Left lung (tissue), 10 donors: ENCODE results near the gene PRPH2. TPM values are rescaled to one million over a fixed set of nuclear protein-coding genes. Genes with fewer than 3 reads are reported as not detected.

Experiments used
- ATAC-seq: fragments of 200-7000 bp; cut with Tn5 transposase; one replicate; pipeline ENCODE4 v1.9.1; 2020; ENCODE audit warnings: moderate library complexity
- DNase-seq, 4 donors: peaks; one replicate each; pipeline ENCODE4 v3.0.0-alpha.2; 2013 to 2020
- H3K27ac ChIP-seq, 2 donors: fragments of 200-600 bp; sonication (generic) in 1 of 2; one replicate each; pipeline versions ENCODE4 v1.5.0 to v1.8.0; 2020 to 2021
- H3K27me3 ChIP-seq, 2 donors: fragments of 200-600 bp; sonication (generic) in 1 of 2; one replicate each; pipeline versions ENCODE4 v1.5.0 to v1.8.0; 2020 to 2021
- H3K36me3 ChIP-seq, 2 donors: fragments of 200-600 bp; sonication (generic) in 1 of 2; one replicate each; pipeline versions ENCODE4 v1.5.0 to v1.8.0; 2020 to 2021
- H3K4me1 ChIP-seq, 2 donors: fragments of 200-600 bp; one replicate each; pipeline ENCODE4 v1.8.0; 2021
- H3K4me3 ChIP-seq, 2 donors: fragments of 200-600 bp; sonication (generic) in 1 of 2; one replicate each; pipeline versions ENCODE4 v1.5.0 to v1.8.0; 2020 to 2021; ENCODE audit warnings: mild to moderate bottlenecking in 1 of 2
- H3K9me3 ChIP-seq, 2 donors: fragments of 200-600 bp; sonication (generic) in 1 of 2; one replicate each; pipeline versions ENCODE4 v1.5.0 to v1.8.0; 2020 to 2021
- intact Hi-C, 2 donors: fragments of 100-400 bp; cut with DNase I; formaldehyde crosslinking; loops; one replicate each; pipeline versions ENCODE4 v1.11.2 to v1.14.2; 2022
- polyA plus RNA-seq, 6 donors: library from polyadenylated mRNA; unstranded; fragments of 120-200 nt; gene quantifications; one replicate each; pipeline ENCODE4 v1.2.1, GENCODE V29; 2013; ENCODE audit not compliant: insufficient read length in 6 of 6
- total RNA-seq, 2 donors: library from RNA; stranded (reverse); fragmentation: NEBNext Ultra II Directional; extraction: Animal tissue kit (Norgen Biotek cat#: 25700); gene quantifications; one replicate each; pipeline ENCODE4 v1.2.1, GENCODE V29; 2021
- TF ChIP-seq, protein P1 (sequence below), 2 donors: fragments of 200-600 bp; sonication (generic) in 1 of 2; IDR thresholded peaks; one replicate each; pipeline versions ENCODE4 v1.5.0 to v1.8.0; 2021; ENCODE audit warnings: antibody characterized with exemption in 2 of 2
- donor health status: DM: no; HTN: yes; CAD: no.
- donor health status: DM: no; HTN: no; CAD: no.

Gene PRPH2
- total and polyA plus RNA-seq, 8 donors = 1.7 to 5.6 (median 4.4) TPM

DNA sequence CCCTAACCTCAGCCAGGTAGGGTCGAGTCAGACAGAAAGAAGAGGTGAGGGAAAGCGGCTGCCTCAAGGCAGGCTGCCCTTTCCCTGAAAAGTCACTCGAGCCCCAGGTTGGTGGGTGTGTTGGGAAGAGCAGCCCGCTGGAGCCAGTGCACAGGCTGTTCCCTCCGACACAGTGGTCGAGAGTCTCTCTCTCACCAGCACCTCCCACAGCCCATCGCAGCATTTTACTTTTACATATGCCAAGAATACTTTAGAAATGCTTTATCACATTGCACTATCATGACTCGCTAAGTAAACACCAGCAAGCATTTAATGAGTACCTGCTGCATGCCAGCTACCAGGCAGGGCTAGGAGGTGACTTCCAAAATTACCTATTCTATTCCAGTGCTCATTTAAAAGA lies 1.7 kb downstream of the PRPH2 start:
- H3K27me3 ChIP-seq = no peaks in the 10 kb centered on the region
- no peak overlapping the region for H3K27ac ChIP-seq
- H3K36me3 ChIP-seq = no peaks in the 10 kb centered on the region
- no peak overlapping the region for H3K4me3 ChIP-seq
- ATAC-seq (peak; percentile 87), DNase-seq (peak in 2 of 4 donors; percentile 32 to 39)
- intact Hi-C loops = loop anchor here in 1 of 2 donors (10.0 kb wide), 1 partner anchor 56 kb away; no protein-coding TSS in a partner anchor
- TF ChIP-seq, protein P1, sequence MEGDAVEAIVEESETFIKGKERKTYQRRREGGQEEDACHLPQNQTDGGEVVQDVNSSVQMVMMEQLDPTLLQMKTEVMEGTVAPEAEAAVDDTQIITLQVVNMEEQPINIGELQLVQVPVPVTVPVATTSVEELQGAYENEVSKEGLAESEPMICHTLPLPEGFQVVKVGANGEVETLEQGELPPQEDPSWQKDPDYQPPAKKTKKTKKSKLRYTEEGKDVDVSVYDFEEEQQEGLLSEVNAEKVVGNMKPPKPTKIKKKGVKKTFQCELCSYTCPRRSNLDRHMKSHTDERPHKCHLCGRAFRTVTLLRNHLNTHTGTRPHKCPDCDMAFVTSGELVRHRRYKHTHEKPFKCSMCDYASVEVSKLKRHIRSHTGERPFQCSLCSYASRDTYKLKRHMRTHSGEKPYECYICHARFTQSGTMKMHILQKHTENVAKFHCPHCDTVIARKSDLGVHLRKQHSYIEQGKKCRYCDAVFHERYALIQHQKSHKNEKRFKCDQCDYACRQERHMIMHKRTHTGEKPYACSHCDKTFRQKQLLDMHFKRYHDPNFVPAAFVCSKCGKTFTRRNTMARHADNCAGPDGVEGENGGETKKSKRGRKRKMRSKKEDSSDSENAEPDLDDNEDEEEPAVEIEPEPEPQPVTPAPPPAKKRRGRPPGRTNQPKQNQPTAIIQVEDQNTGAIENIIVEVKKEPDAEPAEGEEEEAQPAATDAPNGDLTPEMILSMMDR (IDR thresholded peaks at IDR 0.05) = no peak
- H3K4me1 ChIP-seq = peaks cover 0 to under 1% of the 10 kb centered on the region in 2 donors
- H3K9me3 ChIP-seq = no peaks in the 10 kb centered on the region

DNA sequence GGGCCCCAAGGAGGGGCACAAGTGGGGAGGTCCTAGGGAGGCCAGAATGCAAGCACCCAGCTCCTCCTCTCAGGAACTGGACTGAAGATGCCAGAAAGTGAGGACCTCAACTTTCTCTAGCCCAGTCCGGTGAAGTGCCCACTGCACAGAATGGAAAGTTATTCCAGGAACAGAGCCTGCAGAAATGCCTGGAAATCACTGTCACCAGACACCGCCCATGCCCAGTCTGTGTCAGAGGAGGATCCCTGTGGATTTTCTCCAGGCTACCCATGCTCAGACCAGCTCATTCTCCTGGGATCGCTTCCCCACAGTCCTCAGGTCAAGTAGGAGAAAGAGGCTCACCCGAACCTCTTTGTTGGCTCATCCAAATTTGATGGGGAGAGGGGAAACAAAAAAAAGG lies 6.5 kb downstream of the PRPH2 start:
- peak in 1 of 4 donors; percentile 18 for DNase-seq
- Histone ChIP-seq H3K27ac (no peak overlapping the region), H3K4me3 (no peak overlapping the region), H3K9me3 (peaks cover 0 to 7% of the 10 kb centered on the region in 2 donors), H3K36me3 (no peaks in the 10 kb centered on the region), H3K27me3 (no peaks in the 10 kb centered on the region), H3K4me1 (no peaks in the 10 kb centered on the region)
- no peak for ATAC-seq
- TF ChIP-seq, protein P1 (IDR thresholded peaks at IDR 0.05) = no peak
- intact Hi-C loops = no loop called here

DNA sequence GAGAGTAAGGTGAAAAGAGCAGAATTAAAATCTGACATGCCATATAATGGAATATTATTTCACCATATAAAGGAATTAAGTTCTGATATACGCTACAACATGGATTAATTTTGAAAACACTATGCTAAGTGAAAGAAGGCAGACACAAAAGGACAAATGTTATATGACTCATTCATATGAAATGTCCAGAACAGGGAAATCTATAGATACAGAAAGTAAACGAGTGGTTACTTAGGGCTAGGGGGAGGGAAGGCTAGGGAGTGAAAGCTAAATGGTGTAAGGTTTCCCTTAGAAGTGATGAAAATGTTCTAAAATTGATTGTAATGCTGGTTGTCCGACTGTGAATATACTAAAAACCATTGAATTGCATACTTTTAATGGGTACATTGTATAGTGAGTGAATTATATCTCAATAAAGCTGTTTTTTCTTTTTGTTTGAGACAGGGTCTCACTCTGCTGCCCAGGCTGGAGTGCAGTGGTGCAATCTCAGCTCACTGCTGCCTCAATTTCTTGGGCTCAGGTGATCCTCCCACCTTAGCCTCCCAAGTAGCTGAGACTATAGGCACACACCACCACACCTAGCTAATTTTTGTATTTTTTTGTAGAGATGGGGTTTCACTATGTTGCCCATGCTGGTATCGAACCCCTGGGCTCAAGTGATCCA lies 8.2 kb downstream of the PRPH2 start:
- Histone ChIP-seq H3K9me3 (peaks cover 0 to 7% of the 10 kb centered on the region in 2 donors), H3K4me1 (no peaks in the 10 kb centered on the region), H3K27me3 (no peaks in the 10 kb centered on the region), H3K27ac (no peak overlapping the region), H3K36me3 (no peaks in the 10 kb centered on the region), H3K4me3 (no peak overlapping the region)
- ATAC-seq = no peak
- no peak for DNase-seq
- TF ChIP-seq, protein P1 (IDR thresholded peaks at IDR 0.05) = no peak
- intact Hi-C loops = no loop called here

DNA sequence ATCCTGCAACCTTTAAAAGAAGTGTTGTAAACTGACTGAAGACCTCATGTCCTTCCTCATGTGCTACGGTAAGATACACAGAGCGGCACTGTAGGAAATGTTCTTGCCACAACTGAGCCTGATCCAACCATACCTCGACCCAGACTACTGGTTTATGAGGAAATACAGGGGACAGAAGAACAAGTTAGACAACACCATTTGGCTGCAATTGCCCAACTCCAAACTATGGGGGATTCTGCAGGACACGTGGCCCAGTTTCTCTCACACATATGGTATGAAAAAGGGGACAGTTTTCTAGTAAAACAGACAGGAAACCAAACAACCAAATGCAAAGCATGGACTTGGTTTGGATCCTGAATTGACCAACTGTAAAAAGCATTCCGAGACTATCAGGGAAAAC lies 10.5 kb downstream of the PRPH2 start:
- no peak for ATAC-seq

DNA sequence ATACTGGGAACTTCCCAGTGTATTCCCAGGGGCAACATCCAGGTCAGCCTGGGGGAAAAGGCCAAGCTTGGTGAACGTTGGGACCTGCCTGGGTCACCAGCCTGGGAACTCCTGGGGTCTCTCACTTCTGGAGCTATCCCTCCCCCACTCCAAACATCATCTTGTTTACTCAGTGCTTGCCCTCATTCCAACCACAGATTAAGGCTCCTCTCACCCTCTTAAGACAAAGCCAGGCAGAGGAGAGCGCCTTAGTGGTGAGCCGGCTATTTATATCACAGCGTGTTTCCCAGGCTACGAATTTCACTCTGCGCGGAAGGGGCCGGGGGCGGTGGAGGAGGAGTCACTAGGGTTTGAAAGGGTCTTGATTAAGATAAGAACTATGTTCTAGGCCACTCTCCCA lies 12.1 kb downstream of the PRPH2 start:
- DNase-seq = peak in 1 of 4 donors; percentile 62
- Histone ChIP-seq H3K4me1 (no peaks in the 10 kb centered on the region), H3K36me3 (no peaks in the 10 kb centered on the region), H3K27ac (no peak overlapping the region), H3K27me3 (no peaks in the 10 kb centered on the region), H3K4me3 (no peak overlapping the region), H3K9me3 (peaks cover 0 to 7% of the 10 kb centered on the region in 2 donors)
- TF ChIP-seq, protein P1 (IDR thresholded peaks at IDR 0.05) = no peak
- peak; percentile 93 for ATAC-seq
- intact Hi-C loops = no loop called here

More for the DNA sequence above, 10.5 kb downstream of the PRPH2 start:
- no peak overlapping the region for H3K4me3 ChIP-seq
- TF ChIP-seq, protein P1 (IDR thresholded peaks at IDR 0.05) = no peak
- no peaks in the 10 kb centered on the region for H3K4me1 ChIP-seq
- H3K9me3 ChIP-seq = peaks cover 0 to 7% of the 10 kb centered on the region in 2 donors
- intact Hi-C loops = no loop called here
- no peaks in the 10 kb centered on the region for H3K36me3 ChIP-seq
- H3K27me3 ChIP-seq = no peaks in the 10 kb centered on the region
- DNase-seq = no peak
- no peak overlapping the region for H3K27ac ChIP-seq
